Trophoblast cell (in vitro differentiated cells and primary cell): ENCODE results near the gene IFIT1.

Experiments used
- DNase-seq, 2 donors: peaks; one replicate each; pipeline ENCODE4 v3.0.0-alpha.2; 2016
- H2AFZ ChIP-seq: 2 replicates; pipeline ENCODE4 v1.6.1; 2013; ENCODE audit warnings: low read length, moderate library complexity, mild to moderate bottlenecking; ENCODE audit not compliant: insufficient read depth, poor library complexity
- H2AK5ac ChIP-seq: 2 replicates; pipeline ENCODE4 v1.6.1; 2013; ENCODE audit warnings: mild to moderate bottlenecking, low read length
- H2BK120ac ChIP-seq: 2 replicates; pipeline ENCODE4 v1.6.1; 2013; ENCODE audit warnings: low read length, mild to moderate bottlenecking, moderate library complexity; ENCODE audit not compliant: insufficient read depth, poor library complexity
- H2BK12ac ChIP-seq: 2 replicates; pipeline ENCODE4 v1.6.1; 2013; ENCODE audit warnings: mild to moderate bottlenecking, low read length, moderate library complexity
- H2BK5ac ChIP-seq: 2 replicates; pipeline ENCODE4 v1.6.1; 2013; ENCODE audit warnings: low read length, low read depth, moderate library complexity, mild to moderate bottlenecking; ENCODE audit not compliant: poor library complexity
- H3K14ac ChIP-seq: 2 replicates; pipeline ENCODE4 v1.6.1; 2013; ENCODE audit warnings: mild to moderate bottlenecking, low read length
- H3K18ac ChIP-seq: 2 replicates; pipeline ENCODE4 v1.6.1; 2013; ENCODE audit warnings: mild to moderate bottlenecking, low read length
- H3K23ac ChIP-seq: 2 replicates; pipeline ENCODE4 v1.6.1; 2013; ENCODE audit warnings: low read length
- H3K27ac ChIP-seq: 2 replicates; pipeline ENCODE4 v1.5.1; 2013; ENCODE audit warnings: low read depth, mild to moderate bottlenecking, inconsistent platforms, low read length, moderate library complexity
- H3K27me3 ChIP-seq: 2 replicates; pipeline ENCODE4 v1.6.1; 2013; ENCODE audit warnings: inconsistent platforms, mild to moderate bottlenecking, low read length, moderate library complexity; ENCODE audit not compliant: insufficient read depth
- H3K36me3 ChIP-seq, 2 experiments: 1 replicate in 1 of 2; 2 replicates in 1 of 2; pipeline ENCODE4 v1.6.1; 2013; ENCODE audit warnings: low read length in 2 of 2, mild to moderate bottlenecking in 2 of 2, moderate library complexity in 1 of 2; ENCODE audit not compliant: insufficient read depth in 2 of 2, control insufficient read depth in 1 of 2
- H3K4ac ChIP-seq: 2 replicates; pipeline ENCODE4 v1.6.1; 2013; ENCODE audit warnings: low read depth, mild to moderate bottlenecking, low read length, moderate library complexity
- H3K4me1 ChIP-seq, 2 experiments: 1 replicate in 1 of 2; 2 replicates in 1 of 2; pipeline ENCODE4 v1.6.1; 2013; ENCODE audit warnings: low read length in 2 of 2, mild to moderate bottlenecking in 2 of 2, moderate library complexity in 1 of 2; ENCODE audit not compliant: insufficient read depth in 2 of 2, control insufficient read depth in 1 of 2
- H3K4me2 ChIP-seq: 2 replicates; pipeline ENCODE4 v1.6.1; 2013; ENCODE audit warnings: inconsistent platforms, mild to moderate bottlenecking, low read length, moderate library complexity
- H3K4me3 ChIP-seq: 2 replicates; pipeline ENCODE4 v1.5.1; 2013; ENCODE audit warnings: mild to moderate bottlenecking, low read depth, low read length, inconsistent platforms
- H3K79me1 ChIP-seq: one replicate; pipeline ENCODE4 v1.6.1; 2013; ENCODE audit warnings: low read length
- H3K79me2 ChIP-seq: 2 replicates; pipeline ENCODE4 v1.6.1; 2013; ENCODE audit warnings: low read length, mild to moderate bottlenecking; ENCODE audit not compliant: control insufficient read depth, insufficient read depth, poor library complexity
- H3K9ac ChIP-seq: 2 replicates; pipeline ENCODE4 v1.6.1; 2013; ENCODE audit warnings: mild to moderate bottlenecking, low read length
- H3K9me3 ChIP-seq: 2 replicates; pipeline ENCODE4 v1.6.1; 2013; ENCODE audit warnings: low read depth, mild to moderate bottlenecking, control low read depth, inconsistent platforms, low read length; ENCODE audit not compliant: insufficient read depth
- H4K12ac ChIP-seq: 2 replicates; pipeline ENCODE4 v1.6.1; 2013; ENCODE audit warnings: low read depth, mild to moderate bottlenecking, low read length, moderate library complexity
- H4K8ac ChIP-seq: 2 replicates; pipeline ENCODE4 v1.6.1; 2013; ENCODE audit warnings: low read depth, mild to moderate bottlenecking, low read length, moderate library complexity
- H4K91ac ChIP-seq: one replicate; pipeline ENCODE4 v1.6.1; 2013; ENCODE audit warnings: low read depth, mild to moderate bottlenecking, low read length, moderate library complexity
- WGBS: extraction: QIAGEN DNeasy Blood & Tissue Kit; methylation state at CpG from one replicate; pipeline ENCODE4 v1.1.7; 2013; ENCODE audit warnings: missing lambda C conversion rate; ENCODE audit not compliant: insufficient read length, insufficient coverage; ENCODE audit errors: extremely low coverage; 5-methylcytosine and 5-hydroxymethylcytosine counted together

The IFIT1 gene

GRCh38 chr10:89368129-89368528 lies 24.3 kb upstream of the IFIT1 start:
- no peak overlapping the region for H2BK5ac ChIP-seq
- no peak overlapping the region for H2AFZ ChIP-seq
- H3K4ac ChIP-seq, result no peak overlapping the region
- H3K4me1 ChIP-seq, result no peaks in the 10 kb centered on the region
- H3K4me3 ChIP-seq, result no peak overlapping the region
- H3K9ac ChIP-seq, result no peak overlapping the region
- no peak overlapping the region for H4K12ac ChIP-seq
- H2AK5ac ChIP-seq, result no peak overlapping the region
- H2BK12ac ChIP-seq, result no peak overlapping the region
- no peak overlapping the region for H3K23ac ChIP-seq
- no peak overlapping the region for H3K4me2 ChIP-seq
- no peak overlapping the region for H3K27ac ChIP-seq
- no peaks in the 10 kb centered on the region for H3K79me1 ChIP-seq
- no peak overlapping the region for H3K18ac ChIP-seq
- no peak overlapping the region for H3K14ac ChIP-seq
- no peak overlapping the region for H4K91ac ChIP-seq
- WGBS, result no CpG with 5 or more reads among the region's 1 CpG
- no peak for DNase-seq
- H3K36me3 ChIP-seq, result no peaks in the 10 kb centered on the region
- H3K27me3 ChIP-seq, result no peaks in the 10 kb centered on the region
- H2BK120ac ChIP-seq, result no peak overlapping the region
- no peaks in the 10 kb centered on the region for H3K9me3 ChIP-seq
- no peaks in the 10 kb centered on the region for H3K79me2 ChIP-seq
- no peak overlapping the region for H4K8ac ChIP-seq

DNA sequence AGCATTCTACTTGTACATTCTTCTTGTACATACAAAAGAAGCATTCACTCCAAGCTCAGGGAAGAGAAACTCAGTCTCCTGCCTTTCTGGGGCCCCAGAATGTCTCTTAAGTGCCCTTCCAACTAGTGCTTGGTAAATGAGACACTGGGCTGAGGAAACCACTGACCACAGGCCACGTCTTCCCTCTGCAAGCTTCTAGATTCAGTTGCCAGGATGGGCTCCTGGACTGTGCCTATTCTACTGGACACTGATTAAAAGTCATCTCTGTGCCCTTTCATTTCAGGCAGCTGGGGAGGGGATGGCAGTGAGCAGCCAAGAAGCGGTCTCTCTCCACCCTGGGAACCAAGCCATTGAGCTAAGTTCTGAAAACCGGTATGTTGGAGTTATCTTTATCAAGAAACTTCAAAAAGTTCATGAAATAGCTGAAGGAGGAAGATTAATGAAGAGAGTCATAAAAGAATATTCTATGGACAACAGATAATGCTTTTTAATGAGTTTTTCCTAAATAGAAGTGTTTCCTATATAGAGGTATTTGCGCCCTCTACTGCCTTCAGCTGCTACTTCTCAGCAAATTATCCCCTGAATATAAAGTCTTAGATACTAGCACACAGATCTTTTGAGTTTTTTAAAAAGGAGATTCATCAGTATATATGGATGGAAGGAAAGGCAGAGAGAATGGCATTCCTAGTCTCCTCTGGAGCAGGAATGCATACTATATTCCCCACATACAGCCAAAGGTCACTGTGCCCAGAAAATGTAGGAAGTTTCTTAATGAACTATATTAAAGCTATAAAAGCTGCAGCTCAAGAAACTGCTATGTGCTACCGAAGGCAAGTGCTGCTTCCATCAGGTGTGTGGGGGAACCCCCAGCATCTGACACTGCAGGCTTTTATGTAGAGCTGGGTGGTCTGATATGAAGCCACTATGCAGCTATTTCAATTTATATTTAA lies 23.0 kb upstream of the IFIT1 start:
- Histone ChIP-seq H3K9me3 (no peaks in the 10 kb centered on the region), H2AK5ac (no peak overlapping the region), H3K79me1 (no peaks in the 10 kb centered on the region), H3K27ac (no peak overlapping the region), H3K23ac (no peak overlapping the region), H3K4ac (no peak overlapping the region), H3K4me3 (no peak overlapping the region), H2BK12ac (no peak overlapping the region), H4K12ac (no peak overlapping the region), H4K91ac (no peak overlapping the region), H4K8ac (no peak overlapping the region), H2BK120ac (no peak overlapping the region), H2BK5ac (no peak overlapping the region), H3K9ac (no peak overlapping the region), H3K4me2 (no peak overlapping the region), H3K14ac (no peak overlapping the region), H3K36me3 (no peaks in the 10 kb centered on the region), H3K18ac (no peak overlapping the region), H3K27me3 (no peaks in the 10 kb centered on the region), H3K4me1 (no peaks in the 10 kb centered on the region), H3K79me2 (no peaks in the 10 kb centered on the region), H2AFZ (no peak overlapping the region)
- peak in 1 of 2 donors; percentile 35 for DNase-seq
- no CpG with 5 or more reads among the region's 5 CpGs for WGBS

GRCh38 chr10:89371079-89371478 lies 21.3 kb upstream of the IFIT1 start:
- no peak overlapping the region for H3K18ac ChIP-seq
- H4K91ac ChIP-seq, result no peak overlapping the region
- no peak overlapping the region for H4K12ac ChIP-seq
- no peak overlapping the region for H2BK120ac ChIP-seq
- no peaks in the 10 kb centered on the region for H3K79me1 ChIP-seq
- H3K4ac ChIP-seq, result no peak overlapping the region
- no peak overlapping the region for H2AFZ ChIP-seq
- H3K9ac ChIP-seq, result no peak overlapping the region
- H2BK12ac ChIP-seq, result no peak overlapping the region
- H3K4me2 ChIP-seq, result no peak overlapping the region
- H3K27me3 ChIP-seq, result no peaks in the 10 kb centered on the region
- DNase-seq, result no peak
- H3K4me1 ChIP-seq, result no peaks in the 10 kb centered on the region
- no peaks in the 10 kb centered on the region for H3K79me2 ChIP-seq
- H2BK5ac ChIP-seq, result no peak overlapping the region
- H2AK5ac ChIP-seq, result no peak overlapping the region
- H3K27ac ChIP-seq, result no peak overlapping the region
- no peak overlapping the region for H3K4me3 ChIP-seq
- H4K8ac ChIP-seq, result no peak overlapping the region
- H3K23ac ChIP-seq, result no peak overlapping the region
- H3K36me3 ChIP-seq, result no peaks in the 10 kb centered on the region
- peaks cover 1% of the 10 kb centered on the region for H3K9me3 ChIP-seq
- no peak overlapping the region for H3K14ac ChIP-seq

GRCh38 chr10:89371987-89372386 lies 20.4 kb upstream of the IFIT1 start:
- no peak overlapping the region for H3K18ac ChIP-seq
- no peak overlapping the region for H2AK5ac ChIP-seq
- H3K4ac ChIP-seq, result no peak overlapping the region
- H2BK5ac ChIP-seq, result no peak overlapping the region
- H3K14ac ChIP-seq, result no peak overlapping the region
- H3K36me3 ChIP-seq, result no peaks in the 10 kb centered on the region
- H3K23ac ChIP-seq, result no peak overlapping the region
- no peak overlapping the region for H4K8ac ChIP-seq
- H4K91ac ChIP-seq, result no peak overlapping the region
- H3K27me3 ChIP-seq, result no peaks in the 10 kb centered on the region
- H3K4me1 ChIP-seq, result no peaks in the 10 kb centered on the region
- H3K4me3 ChIP-seq, result no peak overlapping the region
- H2AFZ ChIP-seq, result no peak overlapping the region
- no peak overlapping the region for H3K9ac ChIP-seq
- DNase-seq, result no peak
- no peaks in the 10 kb centered on the region for H3K79me2 ChIP-seq
- no peaks in the 10 kb centered on the region for H3K79me1 ChIP-seq
- no peak overlapping the region for H3K4me2 ChIP-seq
- peaks cover 1% of the 10 kb centered on the region for H3K9me3 ChIP-seq
- no CpG with 5 or more reads among the region's 3 CpGs for WGBS
- H2BK12ac ChIP-seq, result no peak overlapping the region
- no peak overlapping the region for H3K27ac ChIP-seq
- H4K12ac ChIP-seq, result no peak overlapping the region
- no peak overlapping the region for H2BK120ac ChIP-seq
